Panc1 (cell line): ENCODE measurements around the gene RDH5. TPM values are rescaled to one million over a fixed set of nuclear protein-coding genes. Genes with fewer than 3 reads are reported as not detected.

Experiments
- ATAC-seq: fragments of 200-7000 bp; cut with Tn5 transposase; 2 replicates; pipeline ENCODE4 v1.9.1; 2020; ENCODE audit warnings: mild to moderate bottlenecking, moderate library complexity
- BruUV-seq: library from RNA; stranded (reverse); fragments of 400-500 nt; replicated peaks from 2 replicates; lab custom pipeline; 2021; lab: Mats Ljungman, UMichigan
- CTCF ChIA-PET: fragments of 300-600 bp; sonication (Branson Sonifier 250); formaldehyde crosslinking; loops from one replicate; lab custom pipeline; 2022; ENCODE audit warnings: antibody characterized with exemption; lab: Charles Lee
- POLR2A ChIA-PET: fragments of 300-600 bp; sonication (Branson Sonifier 250); formaldehyde crosslinking; loops from one replicate; lab custom pipeline; 2022; ENCODE audit warnings: antibody characterized with exemption; lab: Charles Lee
- DNase-seq: peaks from one replicate; pipeline ENCODE4 v3.0.0-alpha.2; 2010; ENCODE audit warnings: low read depth, low spot score
- H3K27ac ChIP-seq: 2 replicates; pipeline ENCODE4 v1.5.1; 2011; ENCODE audit warnings: mild to moderate bottlenecking, low read length, inconsistent platforms
- H3K27me3 ChIP-seq: fragments of 200-500 bp; sonication (Bioruptor generic); 2 replicates; pipeline ENCODE4 v1.6.0; 2014; ENCODE audit warnings: low read length, inconsistent platforms; ENCODE audit not compliant: control insufficient read depth, insufficient read depth
- H3K36me3 ChIP-seq: fragments of 200-500 bp; sonication (Bioruptor generic); 2 replicates; pipeline ENCODE4 v1.5.1; 2014; ENCODE audit warnings: inconsistent platforms, mild to moderate bottlenecking, low read length, moderate library complexity; ENCODE audit not compliant: control insufficient read depth, insufficient read depth
- H3K4me1 ChIP-seq: 2 replicates; pipeline ENCODE4 v1.5.1; 2011; ENCODE audit warnings: inconsistent platforms, mild to moderate bottlenecking, low read length, moderate library complexity; ENCODE audit not compliant: control insufficient read depth, insufficient read depth
- H3K4me3 ChIP-seq, 2 experiments: 2 replicates each; pipeline ENCODE4 v1.5.1; 2011 to 2012; ENCODE audit warnings: low read depth in 2 of 2, low read length in 2 of 2, mild to moderate bottlenecking in 2 of 2, inconsistent platforms in 1 of 2, moderate library complexity in 1 of 2
- H3K9me3 ChIP-seq: fragments of 200-500 bp; sonication (Bioruptor generic); 2 replicates; pipeline ENCODE4 v1.5.1; 2014; ENCODE audit warnings: low read depth, mild to moderate bottlenecking, inconsistent platforms, low read length, moderate library complexity; ENCODE audit not compliant: control insufficient read depth, insufficient read depth
- POLR2AphosphoS5 ChIP-seq: IDR thresholded peaks from 2 replicates; pipeline ENCODE4 v1.6.1; 2012; ENCODE audit warnings: mild to moderate bottlenecking, low read depth, low read length, moderate library complexity
- SIN3A ChIP-seq: IDR thresholded peaks from 2 replicates; pipeline ENCODE4 v1.6.1; 2012; ENCODE audit warnings: low read depth, mild to moderate bottlenecking, low read length, moderate library complexity, borderline replicate concordance; ENCODE audit not compliant: insufficient read depth
- TCF7L2 ChIP-seq: IDR thresholded peaks from 2 replicates; pipeline ENCODE4 v1.6.1; 2011; ENCODE audit warnings: mild to moderate bottlenecking, low read depth, low read length, inconsistent platforms
- in situ Hi-C: cut with HindIII; loops from 2 replicates; pipeline ENCODE4 v1.10.0; 2016; ENCODE audit warnings: low sequenced_read_pairs, low pct_unique_long_range_greater_than_20kb
- intact Hi-C: fragments of 100-400 bp; cut with micrococcal nuclease; formaldehyde crosslinking; loops from one replicate; pipeline ENCODE4 v1.10.0; 2022; ENCODE audit not compliant: unreplicated experiment
- total RNA-seq: library from RNA; stranded (reverse); gene quantifications from one replicate; pipeline ENCODE4 v1.2.1, GENCODE V29; 2021; ENCODE audit not compliant: unreplicated experiment
- TF ChIP-seq, protein P1 (sequence below), 2 experiments: IDR thresholded peaks; 2 replicates each; pipeline ENCODE4 v1.6.1; 2011 to 2012; ENCODE audit warnings: low read depth in 2 of 2, control low read depth in 1 of 2, low read length in 1 of 2, mild to moderate bottlenecking in 1 of 2, moderate library complexity in 1 of 2; ENCODE audit not compliant: insufficient read depth in 1 of 2
- TF ChIP-seq, protein P2 (sequence below): fragments of 450-650 bp; IDR thresholded peaks from 2 replicates; pipeline ENCODE4 v1.5.1; 2017; ENCODE audit warnings: mild to moderate bottlenecking

RDH5 gene
- total RNA-seq, 1 experiment from 2014 or later, result 2.8 TPM

DNA sequence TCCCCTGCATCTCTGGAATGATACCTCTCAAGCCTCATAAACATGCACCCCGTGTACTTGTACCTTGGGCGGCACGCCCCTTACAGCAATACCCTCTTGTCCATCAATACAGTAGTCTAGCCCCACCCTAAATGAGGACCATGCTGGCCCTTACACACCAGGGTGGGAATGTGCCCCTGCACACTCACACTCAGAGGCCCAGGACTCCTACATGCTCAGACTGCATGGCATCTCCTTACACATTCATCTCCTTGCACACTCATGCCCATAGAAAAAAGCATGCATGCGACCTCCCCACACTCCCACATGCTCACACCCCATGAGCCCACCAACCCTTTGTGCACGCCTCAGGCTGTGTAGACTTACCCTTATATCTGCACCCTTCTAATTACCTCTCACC, 34.5 kb upstream of the RDH5 start:
- no peaks in the 10 kb centered on the region for H3K9me3 ChIP-seq
- no TSS peak for BruUV-seq
- H3K27ac ChIP-seq, result no peak overlapping the region
- no peak for DNase-seq
- no peaks in the 10 kb centered on the region for H3K27me3 ChIP-seq
- no peak overlapping the region for H3K4me3 ChIP-seq
- no peak for ATAC-seq
- ChIA-PET CTCF (no interaction called here), POLR2A (no interaction called here)
- TF ChIP-seq SIN3A (no peak), POLR2AphosphoS5 (no peak), TCF7L2 (no peak)
- TF ChIP-seq, protein P1, sequence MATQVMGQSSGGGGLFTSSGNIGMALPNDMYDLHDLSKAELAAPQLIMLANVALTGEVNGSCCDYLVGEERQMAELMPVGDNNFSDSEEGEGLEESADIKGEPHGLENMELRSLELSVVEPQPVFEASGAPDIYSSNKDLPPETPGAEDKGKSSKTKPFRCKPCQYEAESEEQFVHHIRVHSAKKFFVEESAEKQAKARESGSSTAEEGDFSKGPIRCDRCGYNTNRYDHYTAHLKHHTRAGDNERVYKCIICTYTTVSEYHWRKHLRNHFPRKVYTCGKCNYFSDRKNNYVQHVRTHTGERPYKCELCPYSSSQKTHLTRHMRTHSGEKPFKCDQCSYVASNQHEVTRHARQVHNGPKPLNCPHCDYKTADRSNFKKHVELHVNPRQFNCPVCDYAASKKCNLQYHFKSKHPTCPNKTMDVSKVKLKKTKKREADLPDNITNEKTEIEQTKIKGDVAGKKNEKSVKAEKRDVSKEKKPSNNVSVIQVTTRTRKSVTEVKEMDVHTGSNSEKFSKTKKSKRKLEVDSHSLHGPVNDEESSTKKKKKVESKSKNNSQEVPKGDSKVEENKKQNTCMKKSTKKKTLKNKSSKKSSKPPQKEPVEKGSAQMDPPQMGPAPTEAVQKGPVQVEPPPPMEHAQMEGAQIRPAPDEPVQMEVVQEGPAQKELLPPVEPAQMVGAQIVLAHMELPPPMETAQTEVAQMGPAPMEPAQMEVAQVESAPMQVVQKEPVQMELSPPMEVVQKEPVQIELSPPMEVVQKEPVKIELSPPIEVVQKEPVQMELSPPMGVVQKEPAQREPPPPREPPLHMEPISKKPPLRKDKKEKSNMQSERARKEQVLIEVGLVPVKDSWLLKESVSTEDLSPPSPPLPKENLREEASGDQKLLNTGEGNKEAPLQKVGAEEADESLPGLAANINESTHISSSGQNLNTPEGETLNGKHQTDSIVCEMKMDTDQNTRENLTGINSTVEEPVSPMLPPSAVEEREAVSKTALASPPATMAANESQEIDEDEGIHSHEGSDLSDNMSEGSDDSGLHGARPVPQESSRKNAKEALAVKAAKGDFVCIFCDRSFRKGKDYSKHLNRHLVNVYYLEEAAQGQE (IDR thresholded peaks at IDR 0.05; ENCODE audit: insufficient read depth in 1 of 2, low read depth in 2 of 2, low read length in 1 of 2), result no peak
- TF ChIP-seq, protein P2, sequence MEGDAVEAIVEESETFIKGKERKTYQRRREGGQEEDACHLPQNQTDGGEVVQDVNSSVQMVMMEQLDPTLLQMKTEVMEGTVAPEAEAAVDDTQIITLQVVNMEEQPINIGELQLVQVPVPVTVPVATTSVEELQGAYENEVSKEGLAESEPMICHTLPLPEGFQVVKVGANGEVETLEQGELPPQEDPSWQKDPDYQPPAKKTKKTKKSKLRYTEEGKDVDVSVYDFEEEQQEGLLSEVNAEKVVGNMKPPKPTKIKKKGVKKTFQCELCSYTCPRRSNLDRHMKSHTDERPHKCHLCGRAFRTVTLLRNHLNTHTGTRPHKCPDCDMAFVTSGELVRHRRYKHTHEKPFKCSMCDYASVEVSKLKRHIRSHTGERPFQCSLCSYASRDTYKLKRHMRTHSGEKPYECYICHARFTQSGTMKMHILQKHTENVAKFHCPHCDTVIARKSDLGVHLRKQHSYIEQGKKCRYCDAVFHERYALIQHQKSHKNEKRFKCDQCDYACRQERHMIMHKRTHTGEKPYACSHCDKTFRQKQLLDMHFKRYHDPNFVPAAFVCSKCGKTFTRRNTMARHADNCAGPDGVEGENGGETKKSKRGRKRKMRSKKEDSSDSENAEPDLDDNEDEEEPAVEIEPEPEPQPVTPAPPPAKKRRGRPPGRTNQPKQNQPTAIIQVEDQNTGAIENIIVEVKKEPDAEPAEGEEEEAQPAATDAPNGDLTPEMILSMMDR, result no peak
- H3K4me1 ChIP-seq, result peaks cover 5% of the 10 kb centered on the region; the same call in 1 of the 2 replicates
- in situ Hi-C loops (no loop called here), intact Hi-C loops (no loop called here)
- no peaks in the 10 kb centered on the region for H3K36me3 ChIP-seq

GRCh38 chr12:55686366-55687010, 33.7 kb upstream of the RDH5 start:
- Histone ChIP-seq H3K4me3 (no peak overlapping the region), H3K27me3 (no peaks in the 10 kb centered on the region), H3K27ac (no peak overlapping the region), H3K4me1 (peaks cover 1% of the 10 kb centered on the region; the same call in 1 of the 2 replicates), H3K9me3 (no peaks in the 10 kb centered on the region), H3K36me3 (no peaks in the 10 kb centered on the region)
- no peak for TF ChIP-seq TCF7L2
- TF ChIP-seq, protein P2, result no peak
- TF ChIP-seq POLR2AphosphoS5, result no peak
- no peak for TF ChIP-seq SIN3A
- TF ChIP-seq, protein P1 (IDR thresholded peaks at IDR 0.05; ENCODE audit: insufficient read depth in 1 of 2, low read depth in 2 of 2, low read length in 1 of 2), result no peak
- BruUV-seq, result no TSS peak
- no peak for DNase-seq
- in situ Hi-C loops (no loop called here), intact Hi-C loops (no loop called here)
- ATAC-seq, result no peak
- POLR2A ChIA-PET, result no interaction called here
- CTCF ChIA-PET, result no interaction called here
